Mesendoderm (in vitro differentiated cells): ENCODE results near the gene TPRG1L.
A peak's percentile ranks its signal among the peaks of the same experiment; 100 is the strongest.

Experiments used
- DNase-seq: peaks from one replicate; pipeline ENCODE4 v3.0.0; 2013
- H2AK5ac ChIP-seq: 2 replicates; pipeline ENCODE4 v1.6.1; 2013; ENCODE audit warnings: low read length, inconsistent platforms
- H2BK120ac ChIP-seq: 2 replicates; pipeline ENCODE4 v1.6.1; 2013; ENCODE audit warnings: low read depth, mild to moderate bottlenecking, low read length, moderate library complexity, mixed read lengths
- H2BK15ac ChIP-seq: replicated peaks from 2 replicates; pipeline ENCODE4 v1.6.1; 2013; ENCODE audit warnings: low read depth, mild to moderate bottlenecking, moderate library complexity
- H2BK5ac ChIP-seq: 2 replicates; pipeline ENCODE4 v1.6.1; 2013; ENCODE audit warnings: low read length, inconsistent platforms
- H3K18ac ChIP-seq: 2 replicates; pipeline ENCODE4 v1.6.1; 2013; ENCODE audit warnings: mild to moderate bottlenecking, low read length, mixed read lengths
- H3K23ac ChIP-seq: one replicate; pipeline ENCODE4 v1.6.1; 2013; ENCODE audit warnings: low read length
- H3K27ac ChIP-seq: 2 replicates; pipeline ENCODE4 v1.5.1; 2013; ENCODE audit warnings: low read depth, mild to moderate bottlenecking, inconsistent platforms, low read length, moderate library complexity
- H3K27me3 ChIP-seq: 2 replicates; pipeline ENCODE4 v1.6.1; 2013; ENCODE audit warnings: low read length, control low read depth, mild to moderate bottlenecking, inconsistent platforms; ENCODE audit not compliant: insufficient read depth, poor library complexity
- H3K36me3 ChIP-seq: 2 replicates; pipeline ENCODE4 v1.6.1; 2013; ENCODE audit warnings: low read length, inconsistent platforms; ENCODE audit not compliant: control insufficient read depth, insufficient read depth
- H3K4ac ChIP-seq: one replicate; pipeline ENCODE4 v1.6.1; 2013; ENCODE audit warnings: low read depth, mild to moderate bottlenecking, low read length, moderate library complexity
- H3K4me1 ChIP-seq: 2 replicates; pipeline ENCODE4 v1.6.1; 2013; ENCODE audit warnings: low read depth, low read length, inconsistent platforms; ENCODE audit not compliant: control insufficient read depth
- H3K4me2 ChIP-seq: 2 replicates; pipeline ENCODE4 v1.6.1; 2013; ENCODE audit warnings: low read length
- H3K4me3 ChIP-seq: 2 replicates; pipeline ENCODE4 v1.5.1; 2013; ENCODE audit warnings: mild to moderate bottlenecking, low read length
- H3K56ac ChIP-seq: one replicate; pipeline ENCODE4 v1.6.1; 2013; ENCODE audit warnings: low read length
- H3K79me1 ChIP-seq: 2 replicates; pipeline ENCODE4 v1.6.1; 2013; ENCODE audit warnings: low read length, inconsistent platforms
- H3K79me2 ChIP-seq: 2 replicates; pipeline ENCODE4 v1.6.1; 2013; ENCODE audit warnings: mild to moderate bottlenecking, low read length; ENCODE audit not compliant: control insufficient read depth, insufficient read depth
- H3K9ac ChIP-seq: 2 replicates; pipeline ENCODE4 v1.6.1; 2013; ENCODE audit warnings: low read length, inconsistent platforms
- H4K5ac ChIP-seq: one replicate; pipeline ENCODE4 v1.6.1; 2013; ENCODE audit warnings: low read length
- H4K8ac ChIP-seq: one replicate; pipeline ENCODE4 v1.6.1; 2013; ENCODE audit warnings: low read depth, mild to moderate bottlenecking, control low read depth, low read length, moderate library complexity
- WGBS: extraction: QIAGEN DNeasy Blood & Tissue Kit; methylation state at CpG from one replicate; pipeline ENCODE4 v1.1.7; 2013; ENCODE audit warnings: low lambda C conversion rate, missing lambda C conversion rate; ENCODE audit not compliant: insufficient coverage; ENCODE audit errors: extremely low coverage; 5-methylcytosine and 5-hydroxymethylcytosine counted together

Gene TPRG1L

DNA sequence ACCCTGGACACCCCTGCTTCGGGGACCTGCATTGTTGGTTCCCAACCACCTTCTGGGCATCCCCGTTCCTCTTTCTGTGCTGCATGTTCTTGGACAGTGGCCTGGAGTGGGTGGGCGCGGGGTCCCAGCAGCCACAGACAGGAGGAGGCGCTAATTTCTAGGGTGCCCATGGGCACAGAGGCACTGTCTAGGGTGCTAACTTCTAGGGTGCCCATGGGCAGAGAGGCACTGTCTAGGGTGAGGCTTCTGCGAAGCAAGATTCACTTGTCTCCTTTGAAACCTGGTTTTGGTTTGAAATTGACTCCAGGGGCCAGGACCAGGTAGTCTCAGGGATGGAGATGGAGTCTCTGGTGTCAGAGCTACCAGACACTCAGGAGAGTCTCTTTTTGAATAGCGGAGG is 12.7 kb upstream of the TPRG1L start:
- no peak overlapping the region for H3K18ac ChIP-seq
- no peak overlapping the region for H2BK15ac ChIP-seq
- peak overlapping the region; percentile 79 for H3K4me2 ChIP-seq
- peak overlapping the region; percentile 98 for H3K23ac ChIP-seq
- no peak overlapping the region for H4K5ac ChIP-seq
- H3K56ac ChIP-seq: peak overlapping the region; percentile 79
- no CpG with 5 or more reads among the region's 7 CpGs for WGBS
- H2AK5ac ChIP-seq: no peak overlapping the region
- no peak overlapping the region for H2BK5ac ChIP-seq
- H3K27me3 ChIP-seq: no peaks in the 10 kb centered on the region
- no peak overlapping the region for H3K4me3 ChIP-seq
- no peak overlapping the region for H4K8ac ChIP-seq
- H3K4ac ChIP-seq: no peak overlapping the region
- peaks cover 13% of the 10 kb centered on the region for H3K4me1 ChIP-seq
- no peaks in the 10 kb centered on the region for H3K36me3 ChIP-seq
- no peaks in the 10 kb centered on the region for H3K79me1 ChIP-seq
- peak overlapping the region; percentile 56 for H3K9ac ChIP-seq
- H3K27ac ChIP-seq: no peak overlapping the region
- DNase-seq: no peak
- no peaks in the 10 kb centered on the region for H3K79me2 ChIP-seq
- H2BK120ac ChIP-seq: no peak overlapping the region

DNA sequence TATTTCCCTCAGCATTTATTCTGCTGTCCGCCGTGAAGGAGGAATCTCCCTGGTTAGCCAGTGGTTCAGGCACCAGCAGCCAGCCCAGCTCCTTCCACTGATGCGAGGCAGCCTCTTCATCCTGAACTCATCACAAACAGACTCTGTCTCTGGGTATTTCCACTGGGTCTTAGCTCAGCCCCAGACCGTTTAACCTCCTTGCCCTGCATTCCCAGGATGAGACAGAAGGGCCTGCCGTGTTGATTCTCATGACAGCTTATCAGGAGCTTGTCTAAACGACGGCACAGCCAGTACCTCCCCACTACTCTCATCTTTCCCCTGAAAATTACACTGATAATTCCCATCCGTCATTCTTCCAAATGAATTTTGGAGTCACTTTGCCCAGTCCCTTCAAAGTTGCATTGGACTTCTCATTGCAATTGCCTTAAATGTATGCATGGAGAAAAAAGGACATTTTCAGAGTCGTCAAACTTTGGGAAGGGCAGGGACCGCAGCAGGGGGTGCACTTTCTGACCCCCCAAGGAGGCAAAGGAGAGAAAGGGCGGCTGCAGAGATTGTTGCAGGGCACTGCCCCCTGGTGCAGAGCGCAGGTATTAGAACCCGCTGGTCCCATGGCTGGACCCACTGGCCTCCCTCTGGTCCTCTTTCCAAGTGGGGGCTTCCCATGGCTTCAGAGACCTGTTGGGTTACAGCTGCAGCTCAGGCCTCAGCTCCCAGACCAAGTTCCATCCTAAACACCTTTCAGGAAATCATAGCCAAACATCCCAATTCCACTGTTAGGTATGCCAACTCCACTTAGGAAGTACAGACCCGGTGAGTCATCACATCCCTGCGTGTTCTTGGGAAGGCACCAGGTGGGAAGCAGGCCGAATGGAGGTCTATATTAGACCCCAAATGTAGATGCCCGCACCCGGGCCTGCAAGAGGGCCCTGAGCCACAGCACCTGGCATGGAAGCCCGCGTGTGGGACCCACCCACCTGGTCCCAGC is 9.8 kb upstream of the TPRG1L start:
- H2BK5ac ChIP-seq: no peak overlapping the region
- no CpG with 5 or more reads among the region's 20 CpGs for WGBS
- no peak overlapping the region for H3K4me3 ChIP-seq
- H4K8ac ChIP-seq: no peak overlapping the region
- no peak overlapping the region for H3K23ac ChIP-seq
- H4K5ac ChIP-seq: no peak overlapping the region
- no peaks in the 10 kb centered on the region for H3K36me3 ChIP-seq
- H3K79me2 ChIP-seq: no peaks in the 10 kb centered on the region
- no peaks in the 10 kb centered on the region for H3K27me3 ChIP-seq
- H3K9ac ChIP-seq: no peak overlapping the region
- no peak overlapping the region for H3K18ac ChIP-seq
- H2BK15ac ChIP-seq: no peak overlapping the region
- no peak overlapping the region for H2BK120ac ChIP-seq
- peaks cover 16% of the 10 kb centered on the region for H3K4me1 ChIP-seq
- H2AK5ac ChIP-seq: no peak overlapping the region
- H3K4me2 ChIP-seq: no peak overlapping the region
- no peaks in the 10 kb centered on the region for H3K79me1 ChIP-seq
- no peak overlapping the region for H3K56ac ChIP-seq
- DNase-seq: peak; percentile 38
- H3K4ac ChIP-seq: no peak overlapping the region
- H3K27ac ChIP-seq: no peak overlapping the region

DNA sequence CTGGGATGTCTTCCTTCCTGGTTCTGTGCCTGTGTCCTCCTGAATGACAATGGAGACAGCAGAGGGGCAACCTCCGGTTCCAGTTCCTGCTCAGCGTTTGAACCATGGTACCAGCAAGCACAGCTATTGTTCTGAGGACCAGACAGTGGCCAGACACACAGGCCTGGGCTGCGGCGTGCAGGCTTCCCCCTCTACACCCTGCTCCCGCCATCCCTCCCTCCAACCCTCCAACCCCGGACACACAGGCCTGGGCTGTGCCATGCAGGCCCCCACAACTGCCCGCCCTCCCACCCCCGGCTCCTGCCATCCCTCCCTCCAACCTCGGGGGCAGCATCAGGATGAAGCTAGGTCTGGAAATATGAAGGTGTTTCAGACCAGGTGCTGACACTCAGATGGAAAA is 8.0 kb upstream of the TPRG1L start:
- H3K79me2 ChIP-seq: no peaks in the 10 kb centered on the region
- no peak overlapping the region for H3K18ac ChIP-seq
- no peak overlapping the region for H3K23ac ChIP-seq
- H4K5ac ChIP-seq: no peak overlapping the region
- no peak overlapping the region for H3K4me3 ChIP-seq
- no peaks in the 10 kb centered on the region for H3K79me1 ChIP-seq
- H2BK5ac ChIP-seq: no peak overlapping the region
- no peak for DNase-seq
- no peak overlapping the region for H3K4me2 ChIP-seq
- no CpG with 5 or more reads among the region's 9 CpGs for WGBS
- no peak overlapping the region for H3K9ac ChIP-seq
- no peak overlapping the region for H3K4ac ChIP-seq
- no peak overlapping the region for H2BK15ac ChIP-seq
- peaks cover 15% of the 10 kb centered on the region for H3K4me1 ChIP-seq
- no peak overlapping the region for H3K27ac ChIP-seq
- H3K36me3 ChIP-seq: no peaks in the 10 kb centered on the region
- H3K27me3 ChIP-seq: no peaks in the 10 kb centered on the region
- no peak overlapping the region for H2BK120ac ChIP-seq
- H4K8ac ChIP-seq: no peak overlapping the region
- no peak overlapping the region for H3K56ac ChIP-seq
- H2AK5ac ChIP-seq: no peak overlapping the region

DNA sequence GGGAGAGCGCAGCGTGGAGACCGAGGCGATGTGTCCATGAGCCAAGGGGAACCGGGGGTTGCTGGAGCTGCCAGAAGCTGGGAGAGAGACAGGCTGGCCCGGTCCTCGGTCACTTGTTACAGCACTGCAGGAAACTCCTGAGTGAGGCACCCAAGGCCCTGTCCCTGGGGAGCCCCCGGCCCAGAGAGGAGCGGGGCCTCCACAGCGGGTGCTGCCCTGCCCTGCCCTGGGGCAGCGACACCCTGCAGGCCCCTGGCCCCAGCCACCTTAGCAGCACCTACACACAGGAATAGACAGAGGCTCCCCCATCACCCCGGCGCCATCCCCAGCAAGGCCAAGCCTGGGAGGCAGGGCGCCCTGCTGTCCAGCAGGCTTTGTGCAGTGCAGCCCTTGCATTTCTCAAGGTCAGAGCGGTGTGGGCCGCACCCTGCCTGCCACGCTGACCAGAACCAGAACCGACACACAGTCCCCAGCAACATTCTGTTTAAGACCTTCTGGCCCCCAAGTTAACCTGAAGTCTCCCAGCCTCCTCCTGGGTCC is 6.9 kb upstream of the TPRG1L start:
- Histone ChIP-seq H3K23ac (no peak overlapping the region), H3K4ac (no peak overlapping the region), H4K8ac (no peak overlapping the region), H3K36me3 (no peaks in the 10 kb centered on the region), H2BK120ac (no peak overlapping the region), H3K4me2 (no peak overlapping the region), H3K18ac (no peak overlapping the region), H4K5ac (no peak overlapping the region), H3K27ac (no peak overlapping the region), H2BK15ac (no peak overlapping the region), H3K79me2 (no peaks in the 10 kb centered on the region), H2AK5ac (no peak overlapping the region), H3K56ac (no peak overlapping the region), H3K4me1 (peaks cover 12% of the 10 kb centered on the region), H3K79me1 (no peaks in the 10 kb centered on the region), H2BK5ac (no peak overlapping the region), H3K27me3 (no peaks in the 10 kb centered on the region), H3K9ac (no peak overlapping the region), H3K4me3 (no peak overlapping the region)
- no peak for DNase-seq
- no CpG with 5 or more reads among the region's 18 CpGs for WGBS

DNA sequence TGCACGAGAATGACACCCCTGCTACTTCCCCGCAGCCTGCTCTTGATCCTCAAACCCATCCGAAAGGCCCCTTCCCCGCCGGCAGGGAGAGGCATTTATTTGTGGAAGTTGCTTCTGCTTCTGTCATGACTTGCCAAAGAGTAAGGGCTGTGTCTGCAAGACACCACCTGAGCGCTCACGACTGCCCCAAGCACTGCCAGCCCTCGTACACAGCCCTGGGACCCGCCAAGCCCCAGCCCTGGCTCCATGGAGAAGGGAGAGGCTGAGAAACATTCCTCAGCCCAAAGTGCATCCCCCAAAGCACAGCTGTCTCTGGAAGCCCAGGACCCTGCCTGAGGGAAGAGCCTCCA is 6.3 kb upstream of the TPRG1L start:
- H2AK5ac ChIP-seq: no peak overlapping the region
- no peak overlapping the region for H3K9ac ChIP-seq
- H3K4me2 ChIP-seq: no peak overlapping the region
- H3K27ac ChIP-seq: no peak overlapping the region
- H2BK120ac ChIP-seq: no peak overlapping the region
- H3K56ac ChIP-seq: peak overlapping the region; percentile 15
- H3K4ac ChIP-seq: no peak overlapping the region
- no peak overlapping the region for H3K23ac ChIP-seq
- H3K36me3 ChIP-seq: no peaks in the 10 kb centered on the region
- peaks cover 8% of the 10 kb centered on the region for H3K4me1 ChIP-seq
- no peak overlapping the region for H2BK5ac ChIP-seq
- no peak overlapping the region for H3K4me3 ChIP-seq
- DNase-seq: no peak
- H3K18ac ChIP-seq: no peak overlapping the region
- no peak overlapping the region for H4K8ac ChIP-seq
- H3K79me1 ChIP-seq: no peaks in the 10 kb centered on the region
- H4K5ac ChIP-seq: no peak overlapping the region
- WGBS: no CpG with 5 or more reads among the region's 9 CpGs
- H3K79me2 ChIP-seq: no peaks in the 10 kb centered on the region
- no peak overlapping the region for H2BK15ac ChIP-seq
- H3K27me3 ChIP-seq: no peaks in the 10 kb centered on the region
